Vagina (tissue), 2 donors: ENCODE measurements around the gene SLC29A3.

Source experiments
- POLR2A ChIP-seq, 2 donors: fragments of 450-650 bp; IDR thresholded peaks; one replicate each; pipeline ENCODE4 v1.6.1; 2017; ENCODE audit warnings: antibody characterized with exemption in 2 of 2, mild to moderate bottlenecking in 2 of 2, moderate library complexity in 2 of 2
- POLR2AphosphoS5 ChIP-seq, 2 donors: sonication (generic); formaldehyde crosslinking; IDR thresholded peaks; one replicate each; pipeline ENCODE4 v1.9.0; 2017; ENCODE audit warnings: antibody characterized with exemption in 2 of 2, mild to moderate bottlenecking in 2 of 2, low read depth in 1 of 2; ENCODE audit not compliant: insufficient read depth in 1 of 2
- TF ChIP-seq, protein P1 (sequence below), 3 experiments: fragments of 450-650 bp in 2 of 3; fragments of 200-600 bp in 1 of 3; sonication (generic) in 1 of 3; IDR thresholded peaks; one replicate each; pipeline ENCODE4 v1.5.1; 2017 to 2019; ENCODE audit warnings: antibody characterized with exemption in 3 of 3, mild to moderate bottlenecking in 2 of 3, moderate library complexity in 2 of 3

DNA sequence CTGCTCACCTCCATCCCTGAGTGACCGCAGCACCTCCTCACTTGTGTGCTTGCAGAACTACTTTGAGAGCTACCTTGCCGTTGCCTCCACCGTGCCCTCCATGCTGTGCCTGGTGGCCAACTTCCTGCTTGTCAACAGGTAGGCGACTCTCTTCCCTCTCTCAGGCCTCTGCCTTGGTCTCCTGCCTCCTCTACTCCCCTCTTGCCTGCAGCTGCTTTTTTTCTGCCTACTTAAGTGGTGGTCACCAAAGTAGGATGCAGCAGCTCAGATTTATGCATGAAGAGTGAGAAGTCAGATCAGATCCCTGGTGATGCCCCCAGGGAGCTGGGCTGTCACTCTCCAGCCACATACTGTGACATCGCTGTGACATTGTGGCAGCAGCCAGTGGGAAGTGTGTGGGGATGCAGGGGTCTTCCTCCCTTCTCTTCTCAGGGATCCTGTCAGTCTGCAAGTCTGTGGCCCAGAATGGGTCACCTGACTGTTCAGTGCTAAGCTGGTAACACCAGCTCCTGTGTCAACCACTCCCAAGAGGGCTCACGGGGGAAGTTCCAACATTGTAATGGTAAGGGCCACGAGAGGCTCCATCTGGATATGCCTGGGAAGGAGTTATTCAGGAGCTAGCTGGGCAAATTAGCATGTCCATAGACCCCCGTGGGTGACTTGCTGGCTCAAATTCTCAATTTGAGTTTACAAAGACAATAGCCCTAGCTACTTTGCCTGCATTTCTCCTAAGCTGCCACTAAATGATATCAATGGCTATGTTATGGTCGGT is 25.3 kb downstream of the SLC29A3 start:
- TF ChIP-seq, protein P1, sequence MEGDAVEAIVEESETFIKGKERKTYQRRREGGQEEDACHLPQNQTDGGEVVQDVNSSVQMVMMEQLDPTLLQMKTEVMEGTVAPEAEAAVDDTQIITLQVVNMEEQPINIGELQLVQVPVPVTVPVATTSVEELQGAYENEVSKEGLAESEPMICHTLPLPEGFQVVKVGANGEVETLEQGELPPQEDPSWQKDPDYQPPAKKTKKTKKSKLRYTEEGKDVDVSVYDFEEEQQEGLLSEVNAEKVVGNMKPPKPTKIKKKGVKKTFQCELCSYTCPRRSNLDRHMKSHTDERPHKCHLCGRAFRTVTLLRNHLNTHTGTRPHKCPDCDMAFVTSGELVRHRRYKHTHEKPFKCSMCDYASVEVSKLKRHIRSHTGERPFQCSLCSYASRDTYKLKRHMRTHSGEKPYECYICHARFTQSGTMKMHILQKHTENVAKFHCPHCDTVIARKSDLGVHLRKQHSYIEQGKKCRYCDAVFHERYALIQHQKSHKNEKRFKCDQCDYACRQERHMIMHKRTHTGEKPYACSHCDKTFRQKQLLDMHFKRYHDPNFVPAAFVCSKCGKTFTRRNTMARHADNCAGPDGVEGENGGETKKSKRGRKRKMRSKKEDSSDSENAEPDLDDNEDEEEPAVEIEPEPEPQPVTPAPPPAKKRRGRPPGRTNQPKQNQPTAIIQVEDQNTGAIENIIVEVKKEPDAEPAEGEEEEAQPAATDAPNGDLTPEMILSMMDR (IDR thresholded peaks at IDR 0.05) = no peak
- TF ChIP-seq POLR2A (IDR thresholded peaks at IDR 0.05) = no peak
- no peak for TF ChIP-seq POLR2AphosphoS5 (IDR thresholded peaks at IDR 0.05; ENCODE audit: insufficient read depth in 1 of 2, low read depth in 1 of 2)
